Fibroblast of the aortic adventitia (primary cell): Measurements from ENCODE around the gene PAX7. TPM values are rescaled to one million over a fixed set of nuclear protein-coding genes. Genes with fewer than 3 reads are reported as not detected.

Experiments used
- DNase-seq: peaks from one replicate; pipeline ENCODE4 v3.0.0-alpha.2; 2010; ENCODE audit warnings: low read depth
- H3K4me3 ChIP-seq: 2 replicates; pipeline ENCODE4 v1.5.1; 2011; ENCODE audit warnings: low read depth, mild to moderate bottlenecking, control low read depth, low read length, moderate library complexity
- CTCF ChIP-seq: IDR thresholded peaks from 2 replicates; pipeline ENCODE4 v1.5.1; 2011; ENCODE audit warnings: mild to moderate bottlenecking, low read length, control low read depth, inconsistent platforms; ENCODE audit not compliant: insufficient read depth
- total RNA-seq: library from RNA; depleted of rRNA; stranded (reverse); fragments of >200 nt; gene quantifications from 2 replicates; pipeline ENCODE4 v1.2.3, GENCODE V29; 2012; ENCODE audit warnings: low replicate concordance

The PAX7 gene
- total RNA-seq, 1 donor, result not detected

- no peak for DNase-seq
- no peak overlapping the region for H3K4me3 ChIP-seq
- no peak for TF ChIP-seq CTCF
Observed at GRCh38 chr1:18727956-18728355, 97.3 kb downstream of the PAX7 start.

GRCh38 chr1:18730321-18730720 lies 99.7 kb downstream of the PAX7 start:
- DNase-seq, result no peak

GRCh38 chr1:18731148-18731547 lies 100.5 kb downstream of the PAX7 start:
- DNase-seq, result no peak
- H3K4me3 ChIP-seq, result no peak overlapping the region
- TF ChIP-seq CTCF, result no peak

More at GRCh38 chr1:18730321-18730720, 99.7 kb downstream of the PAX7 start:
- H3K4me3 ChIP-seq, result no peak overlapping the region
- no peak for TF ChIP-seq CTCF

- DNase-seq, result no peak
- no peak overlapping the region for H3K4me3 ChIP-seq
- TF ChIP-seq CTCF, result no peak
Observed at GRCh38 chr1:18731591-18732235, 101.1 kb downstream of the PAX7 start.

- TF ChIP-seq CTCF, result no peak
- H3K4me3 ChIP-seq, result no peak overlapping the region
- DNase-seq, result no peak
Observed at GRCh38 chr1:18732686-18733085, 102.0 kb downstream of the PAX7 start.

- no peak for TF ChIP-seq CTCF
- no peak for DNase-seq
- H3K4me3 ChIP-seq, result no peak overlapping the region
Observed at GRCh38 chr1:18734001-18734400, 103.4 kb downstream of the PAX7 start.

- no peak for DNase-seq
- no peak overlapping the region for H3K4me3 ChIP-seq
- TF ChIP-seq CTCF, result no peak
Observed at GRCh38 chr1:18734461-18735223, 104.0 kb downstream of the PAX7 start.
